Choroid plexus epithelial cell (primary cell): ENCODE measurements around the gene STAB1.

Experiments used
- DNase-seq: peaks from one replicate; pipeline ENCODE4 v3.0.0-alpha.2; 2010; ENCODE audit warnings: low read depth
- H3K4me3 ChIP-seq: 2 replicates; pipeline ENCODE4 v1.5.1; 2011; ENCODE audit warnings: low read depth, mild to moderate bottlenecking, control low read depth, low read length, moderate library complexity
- TF ChIP-seq, protein P1 (sequence below): conservative IDR thresholded peaks from 2 replicates; pipeline ENCODE4 v1.5.1; 2011; ENCODE audit warnings: low read depth, mild to moderate bottlenecking, control low read depth, inconsistent platforms, low read length, moderate library complexity

STAB1 gene

DNA sequence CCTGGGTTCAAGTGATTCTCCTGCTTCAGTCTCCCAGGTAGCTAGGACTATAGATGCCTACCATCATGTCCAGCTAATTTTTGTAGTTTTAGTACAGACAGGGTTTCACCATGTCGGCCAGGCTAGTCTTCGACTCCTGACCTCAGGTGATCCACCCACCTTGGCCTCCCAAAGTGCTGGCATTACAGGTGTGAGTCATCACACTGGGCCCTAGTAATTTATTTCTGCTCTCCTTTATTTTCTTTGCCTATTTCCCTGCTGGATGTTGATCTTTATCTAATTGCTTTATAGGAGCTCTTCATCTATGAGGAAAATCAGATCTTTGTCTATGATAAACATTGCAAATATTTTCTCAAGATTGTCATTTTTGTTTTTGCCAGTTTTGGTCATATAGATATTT, 72.9 kb downstream of the STAB1 start:
- DNase-seq = no peak
- TF ChIP-seq, protein P1, sequence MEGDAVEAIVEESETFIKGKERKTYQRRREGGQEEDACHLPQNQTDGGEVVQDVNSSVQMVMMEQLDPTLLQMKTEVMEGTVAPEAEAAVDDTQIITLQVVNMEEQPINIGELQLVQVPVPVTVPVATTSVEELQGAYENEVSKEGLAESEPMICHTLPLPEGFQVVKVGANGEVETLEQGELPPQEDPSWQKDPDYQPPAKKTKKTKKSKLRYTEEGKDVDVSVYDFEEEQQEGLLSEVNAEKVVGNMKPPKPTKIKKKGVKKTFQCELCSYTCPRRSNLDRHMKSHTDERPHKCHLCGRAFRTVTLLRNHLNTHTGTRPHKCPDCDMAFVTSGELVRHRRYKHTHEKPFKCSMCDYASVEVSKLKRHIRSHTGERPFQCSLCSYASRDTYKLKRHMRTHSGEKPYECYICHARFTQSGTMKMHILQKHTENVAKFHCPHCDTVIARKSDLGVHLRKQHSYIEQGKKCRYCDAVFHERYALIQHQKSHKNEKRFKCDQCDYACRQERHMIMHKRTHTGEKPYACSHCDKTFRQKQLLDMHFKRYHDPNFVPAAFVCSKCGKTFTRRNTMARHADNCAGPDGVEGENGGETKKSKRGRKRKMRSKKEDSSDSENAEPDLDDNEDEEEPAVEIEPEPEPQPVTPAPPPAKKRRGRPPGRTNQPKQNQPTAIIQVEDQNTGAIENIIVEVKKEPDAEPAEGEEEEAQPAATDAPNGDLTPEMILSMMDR = no peak
- H3K4me3 ChIP-seq = no peak overlapping the region

DNA sequence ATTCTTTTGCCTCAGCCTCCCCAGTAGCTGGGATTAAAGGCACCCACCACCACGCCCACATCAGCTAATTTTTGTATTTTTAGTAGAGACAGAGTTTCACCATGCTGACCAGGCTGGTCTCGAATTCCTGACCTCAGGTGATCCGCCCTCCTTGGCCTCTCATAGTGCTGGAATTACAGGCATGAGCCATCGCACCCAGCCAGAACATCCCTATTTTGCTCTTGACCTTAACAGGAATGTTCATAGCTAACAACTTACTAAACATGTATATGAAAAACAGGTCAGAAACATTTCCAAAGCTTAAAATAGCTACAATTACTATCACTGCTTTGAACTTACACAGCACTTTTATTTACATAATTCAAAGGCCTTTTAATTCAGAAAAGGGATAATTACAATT, 74.9 kb downstream of the STAB1 start:
- peak; percentile 76 for DNase-seq
- TF ChIP-seq, protein P1 = no peak
- no peak overlapping the region for H3K4me3 ChIP-seq

DNA sequence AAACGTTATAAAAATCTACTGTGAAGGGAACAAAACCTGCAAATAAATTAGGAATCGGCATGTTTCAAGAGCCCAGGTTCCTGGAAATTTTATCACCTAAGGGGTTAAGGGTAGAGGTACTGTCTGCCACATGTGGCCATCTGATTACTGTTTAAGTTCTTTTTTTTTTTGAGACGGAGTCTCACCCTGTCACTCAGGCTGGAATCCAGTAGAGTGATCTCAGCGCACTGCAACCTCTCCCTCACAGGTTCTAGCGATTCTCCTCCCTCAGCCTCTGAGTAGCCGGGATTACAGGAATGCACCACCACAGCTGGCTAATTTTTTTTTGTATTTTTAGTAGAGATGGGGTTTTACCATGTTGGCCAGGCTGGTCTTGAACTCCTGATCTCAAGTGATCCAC, 77.1 kb downstream of the STAB1 start:
- TF ChIP-seq, protein P1 = no peak
- H3K4me3 ChIP-seq = no peak overlapping the region
- peak; percentile 4 for DNase-seq
